NT2/D1 (cell line): Measurements from ENCODE around the gene ZNF524.

Experiments
- YY1 ChIP-seq: IDR thresholded peaks from 2 replicates; pipeline ENCODE4 v1.6.1; 2011; ENCODE audit not compliant: insufficient read length, insufficient read depth
- ZNF274 ChIP-seq: IDR thresholded peaks from 2 replicates; pipeline ENCODE4 v1.6.1; 2011; ENCODE audit warnings: mild to moderate bottlenecking, low read depth, low read length

DNA sequence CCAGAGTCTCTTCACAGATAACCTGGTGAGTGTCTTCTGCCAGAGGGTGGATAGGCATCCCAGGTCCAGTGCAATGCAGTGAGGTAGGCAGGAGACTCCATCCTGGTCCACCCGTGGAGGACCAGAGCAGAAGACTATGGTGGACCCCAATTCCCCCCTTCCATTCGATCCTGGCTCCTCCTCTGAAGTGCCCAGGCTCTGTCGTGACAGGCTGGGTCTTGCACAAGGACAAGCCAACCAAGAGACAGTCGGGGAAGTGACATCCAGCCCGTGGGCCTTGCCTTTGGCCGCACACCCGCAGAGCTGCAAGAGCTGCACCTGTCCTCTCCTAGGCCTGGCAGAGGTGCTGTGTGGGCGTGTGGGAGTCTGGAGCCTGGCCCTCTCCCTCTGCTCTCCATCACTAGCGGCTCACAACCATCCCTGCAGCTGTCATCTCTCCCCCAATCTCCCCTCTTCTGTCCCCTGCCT lies 21.2 kb downstream of the ZNF524 start:
- no peak for TF ChIP-seq YY1
- TF ChIP-seq ZNF274: no peak
